H1 (cell line): ENCODE data around the gene DNAAF5. TPM values are rescaled to one million over a fixed set of nuclear protein-coding genes. Genes with fewer than 3 reads are reported as not detected.

ENCODE experiments used
- CTCF ChIA-PET: fragments of 300-600 bp; sonication (Branson Sonifier 250); formaldehyde crosslinking; loops from one replicate; lab custom pipeline; 2021; ENCODE audit not compliant: partially characterized antibody; lab: Charles Lee
- POLR2A ChIA-PET: fragments of 300-600 bp; sonication (Branson Sonifier 250); formaldehyde crosslinking; loops from one replicate; lab custom pipeline; 2021; ENCODE audit warnings: inconsistent platforms; ENCODE audit not compliant: partially characterized antibody; lab: Charles Lee
- DNase-seq, 2 experiments: peaks; one replicate each; pipeline versions ENCODE4 v3.0.0 to v3.0.0-alpha.2; 2010 to 2022; ENCODE audit warnings: low spot score in 2 of 2, low read depth in 1 of 2, mixed read lengths in 1 of 2
- FAIRE-seq: peaks from 2 replicates; lab custom pipeline; 2011; peaks lifted over from hg19 to GRCh38; lab: Jason Lieb, UNC
- H2AFZ ChIP-seq: 2 replicates; pipeline ENCODE4 v1.8.1; 2012; ENCODE audit warnings: low read length, inconsistent platforms
- H2AK5ac ChIP-seq: 2 replicates; pipeline ENCODE4 v1.6.1; 2013; ENCODE audit warnings: low read depth, low read length
- H2BK120ac ChIP-seq: replicated peaks from 2 replicates; pipeline ENCODE3; 2013; ENCODE audit warnings: low read depth, low read length, inconsistent platforms
- H2BK12ac ChIP-seq: 2 replicates; pipeline ENCODE4 v1.6.1; 2013; ENCODE audit warnings: low read depth, low read length
- H2BK15ac ChIP-seq: 2 replicates; pipeline ENCODE4 v1.6.1; 2013; ENCODE audit warnings: low read length
- H2BK20ac ChIP-seq: 2 replicates; pipeline ENCODE4 v1.6.1; 2013; ENCODE audit warnings: low read length
- H2BK5ac ChIP-seq: 2 replicates; pipeline ENCODE4 v1.6.1; 2013; ENCODE audit warnings: low read depth, low read length
- H3K14ac ChIP-seq: 2 replicates; pipeline ENCODE4 v1.6.1; 2013; ENCODE audit warnings: inconsistent platforms; ENCODE audit not compliant: insufficient read length
- H3K18ac ChIP-seq: 2 replicates; pipeline ENCODE4 v1.6.1; 2013; ENCODE audit warnings: low read length; ENCODE audit errors: extremely low read depth
- H3K23ac ChIP-seq: 2 replicates; pipeline ENCODE4 v1.6.1; 2013; ENCODE audit warnings: inconsistent platforms; ENCODE audit not compliant: insufficient read length
- H3K23me2 ChIP-seq: 2 replicates; pipeline ENCODE4 v1.6.1; 2013; ENCODE audit warnings: low read depth, low read length
- H3K27ac ChIP-seq: 2 replicates; pipeline ENCODE4 v1.6.1; 2011; ENCODE audit warnings: low read depth, low read length, inconsistent platforms
- H3K27me3 ChIP-seq, 4 experiments: replicated peaks in 1 of 4; 1 replicate in 1 of 4; 2 replicates in 3 of 4; pipeline versions ENCODE4 v1.6.1 to v1.8.1; 2011 to 2013; ENCODE audit warnings: low read length in 3 of 4, mild to moderate bottlenecking in 3 of 4, inconsistent platforms in 2 of 4, mixed read lengths in 2 of 4, moderate library complexity in 1 of 4; ENCODE audit not compliant: control insufficient read depth in 3 of 4, insufficient read depth in 3 of 4; ENCODE audit errors: extremely low read depth in 1 of 4
- H3K36me3 ChIP-seq, 4 experiments: 2 replicates each; pipeline versions ENCODE4 v1.6.1 to v1.8.1; 2011 to 2013; ENCODE audit warnings: mild to moderate bottlenecking in 4 of 4, low read length in 3 of 4, moderate library complexity in 2 of 4, control low read depth in 1 of 4, inconsistent platforms in 1 of 4; ENCODE audit not compliant: insufficient read depth in 4 of 4, control insufficient read depth in 2 of 4
- H3K4ac ChIP-seq: replicated peaks from 2 replicates; pipeline ENCODE3; 2013; ENCODE audit warnings: low read length, low read depth, mixed read lengths, inconsistent platforms; ENCODE audit not compliant: insufficient read length
- H3K4me1 ChIP-seq, 4 experiments: replicated peaks in 1 of 4; 1 replicate in 1 of 4; 2 replicates in 3 of 4; pipeline versions ENCODE4 v1.6.1 to v1.8.1; 2011 to 2013; ENCODE audit warnings: low read length in 3 of 4, inconsistent platforms in 2 of 4, mixed read lengths in 1 of 4; ENCODE audit not compliant: insufficient read depth in 4 of 4, control insufficient read depth in 3 of 4
- H3K4me2 ChIP-seq, 2 experiments: 2 replicates each; pipeline versions ENCODE4 v1.6.1 to v1.8.1; 2011 to 2013; ENCODE audit warnings: low read depth in 2 of 2, low read length in 2 of 2, control low read depth in 1 of 2, inconsistent platforms in 1 of 2, mild to moderate bottlenecking in 1 of 2; ENCODE audit not compliant: insufficient read depth in 1 of 2
- H3K4me3 ChIP-seq, 4 experiments: fragments of 200-600, 300-600 bp in 1 of 4; sonication (generic), shearing (Covaris generic), sonication (Bioruptor Twin) in 1 of 4; 2 replicates each; pipeline versions ENCODE4 v1.5.1 to v1.8.1; 2011 to 2016; ENCODE audit warnings: low read length in 4 of 4, low read depth in 3 of 4, control low read depth in 2 of 4, inconsistent platforms in 2 of 4, mild to moderate bottlenecking in 2 of 4, mixed read lengths in 1 of 4, moderate library complexity in 1 of 4; ENCODE audit not compliant: insufficient read depth in 2 of 4; ENCODE audit errors: extremely low read depth in 1 of 4
- H3K56ac ChIP-seq: replicated peaks from 2 replicates; pipeline ENCODE3; 2013; ENCODE audit warnings: low read depth, mild to moderate bottlenecking, mixed read lengths, low read length, inconsistent platforms; ENCODE audit not compliant: insufficient read length
- H3K79me1 ChIP-seq: 2 replicates; pipeline ENCODE4 v1.6.1; 2013; ENCODE audit warnings: low read depth, low read length, control low read depth
- H3K79me2 ChIP-seq, 2 experiments: 2 replicates each; pipeline versions ENCODE4 v1.6.1 to v1.8.1; 2012 to 2013; ENCODE audit warnings: low read length in 2 of 2, mild to moderate bottlenecking in 2 of 2, inconsistent platforms in 1 of 2; ENCODE audit not compliant: insufficient read depth in 2 of 2, control insufficient read depth in 1 of 2
- H3K9ac ChIP-seq, 4 experiments: replicated peaks in 1 of 4; 1 replicate in 1 of 4; 2 replicates in 3 of 4; pipeline versions ENCODE4 v1.6.1 to v1.8.1; 2011 to 2013; ENCODE audit warnings: low read depth in 3 of 4, low read length in 3 of 4, control low read depth in 2 of 4, mild to moderate bottlenecking in 2 of 4, moderate library complexity in 2 of 4, inconsistent platforms in 1 of 4; ENCODE audit errors: extremely low read depth in 1 of 4
- H3K9me3 ChIP-seq, 2 experiments: 2 replicates each; pipeline versions ENCODE4 v1.6.1 to v1.8.1; 2012 to 2013; ENCODE audit warnings: mild to moderate bottlenecking in 2 of 2, moderate library complexity in 2 of 2, control low read depth in 1 of 2, inconsistent platforms in 1 of 2, low read depth in 1 of 2, low read length in 1 of 2, mixed read lengths in 1 of 2; ENCODE audit not compliant: insufficient read depth in 2 of 2
- H4K20me1 ChIP-seq, 2 experiments: replicated peaks in 1 of 2; 2 replicates each; pipeline versions ENCODE3 to v1.8.1; 2011 to 2013; ENCODE audit warnings: inconsistent platforms in 2 of 2, low read length in 2 of 2, mild to moderate bottlenecking in 1 of 2; ENCODE audit not compliant: insufficient read depth in 2 of 2, control insufficient read depth in 1 of 2
- H4K5ac ChIP-seq: 2 replicates; pipeline ENCODE4 v1.6.1; 2013; ENCODE audit warnings: low read length, low read depth, mixed read lengths, inconsistent platforms; ENCODE audit not compliant: insufficient read length
- H4K8ac ChIP-seq: 2 replicates; pipeline ENCODE4 v1.8.0; 2013; ENCODE audit warnings: mild to moderate bottlenecking, moderate library complexity, low read length, inconsistent platforms; ENCODE audit not compliant: insufficient read depth; ENCODE audit errors: extremely low read depth
- H4K91ac ChIP-seq: replicated peaks from 2 replicates; pipeline ENCODE3; 2013; ENCODE audit warnings: low read length, mixed read lengths, inconsistent platforms; ENCODE audit not compliant: insufficient read length
- WGBS, 2 experiments: shearing (Covaris generic) in 1 of 2; methylation state at CpG; one replicate each; pipeline versions ENCODE4 v1.1.6 to v1.1.7; 2013 to 2015; ENCODE audit warnings: low lambda C conversion rate in 2 of 2, mixed read lengths in 2 of 2, inconsistent platforms in 1 of 2, low coverage in 1 of 2, missing lambda C conversion rate in 1 of 2; ENCODE audit not compliant: insufficient replicate concordance in 2 of 2, insufficient coverage in 1 of 2, insufficient read length in 1 of 2; ENCODE audit errors: extremely low coverage in 1 of 2, missing lambda C conversion rate in 1 of 2; 5-methylcytosine and 5-hydroxymethylcytosine counted together
- polyA plus RNA-seq, 7 experiments: library from polyadenylated mRNA; depleted of rRNA in 3 of 7; stranded (reverse) in 5 of 7; unstranded in 2 of 7; fragments of >200 nt in 5 of 7; fragments of 200-250 nt in 2 of 7; gene quantifications; 1 replicate in 5 of 7; 2 replicates in 1 of 7; 4 replicates in 1 of 7; pipeline versions ENCODE4 v1.2.1 to v1.2.3, GENCODE V29; 2011 to 2013; ENCODE audit warnings: missing spikeins in 2 of 7, mixed read lengths in 2 of 7
- total RNA-seq: library from RNA; stranded (reverse); fragmentation: NEBNext Ultra II Directional; extraction: Animal tissue kit (Norgen Biotek cat#: 25700); gene quantifications from 2 replicates; pipeline ENCODE4 v1.2.1, GENCODE V29; 2021

DNAAF5 gene
- total and polyA plus RNA-seq, 2 of the 8 experiments (the other 6 are each of a cell fraction or from before 2014, with no cell fraction given) = 55.1 to 95.9 TPM

GRCh38 chr7:744854-745430, 18.4 kb downstream of the DNAAF5 start:
- Histone ChIP-seq H3K9me3 (no peaks in the 10 kb centered on the region), H2AK5ac (no peak overlapping the region; the same call in 1 of the 2 replicates), H2AFZ (no peak overlapping the region), H3K14ac (no peak overlapping the region), H4K5ac (no peak overlapping the region), H3K23ac (no peak overlapping the region), H3K36me3 (peaks cover 4 to 14% (median 6%) of the 10 kb centered on the region in 4 experiments; a peak in 7 of 8 replicates), H3K79me2 (peaks cover 0 to 16% of the 10 kb centered on the region in 2 experiments; a peak in 2 of 4 replicates), H4K20me1 (peaks cover 0 to 23% of the 10 kb centered on the region in 2 experiments), H2BK5ac (0 out of 2 replicates have a peak overlapping the region, but pooled peaks have one; percentile 12), H3K9ac (no peak overlapping the region), H3K4ac (no peak overlapping the region), H2BK20ac (no peak overlapping the region), H2BK12ac (no peak overlapping the region), H3K79me1 (peaks cover 4% of the 10 kb centered on the region), H4K8ac (peak overlapping the region; percentile 14; the same call in 1 of the 2 replicates), H3K56ac (no peak overlapping the region), H3K27ac (no peak overlapping the region), H3K27me3 (no peaks in the 10 kb centered on the region; a peak in 1 of 7 replicates), H2BK15ac (no peak overlapping the region), H3K4me2 (no peak overlapping the region), H4K91ac (no peak overlapping the region), H3K23me2 (no peaks in the 10 kb centered on the region), H3K4me1 (no peaks in the 10 kb centered on the region), H2BK120ac (no peak overlapping the region), H3K18ac (no peak overlapping the region), H3K4me3 (no peak overlapping the region)
- CTCF ChIA-PET = no interaction called here
- POLR2A ChIA-PET = no interaction called here
- no peak for FAIRE-seq
- no peak for DNase-seq
- 96% methylated on average over 18 of the region's 20 CpGs; no CpG with 5 or more reads in 1 of the 2 experiments for WGBS, 2 experiments
